Measurements from ENCODE around the gene CNDP1.

The CNDP1 gene

DNA sequence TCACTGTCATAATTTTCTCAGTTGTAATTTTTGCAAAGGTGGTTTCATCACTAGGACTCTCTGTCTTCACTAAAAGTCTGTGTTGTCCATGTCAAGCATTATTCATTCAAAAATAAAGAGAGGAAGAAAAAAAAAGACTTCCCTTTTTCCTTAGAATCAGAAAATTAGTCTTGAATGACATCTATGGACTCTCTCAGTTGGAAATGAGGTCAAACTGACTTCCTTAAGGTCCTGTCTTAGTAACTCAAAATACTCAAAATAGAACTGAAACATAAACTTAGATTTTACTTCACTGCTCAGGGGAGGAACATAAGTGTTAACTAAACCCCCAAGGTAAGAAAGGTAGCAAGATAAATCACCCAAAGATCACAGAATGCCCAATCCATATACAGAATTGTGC lies 61.1 kb downstream of the CNDP1 start:
- H3K27ac ChIP-seq, result no peak overlapping the region
- TF ChIP-seq ZFX (IDR thresholded peaks at IDR 0.05; ENCODE audit: borderline replicate concordance), result no peak
- TF ChIP-seq, protein P1, sequence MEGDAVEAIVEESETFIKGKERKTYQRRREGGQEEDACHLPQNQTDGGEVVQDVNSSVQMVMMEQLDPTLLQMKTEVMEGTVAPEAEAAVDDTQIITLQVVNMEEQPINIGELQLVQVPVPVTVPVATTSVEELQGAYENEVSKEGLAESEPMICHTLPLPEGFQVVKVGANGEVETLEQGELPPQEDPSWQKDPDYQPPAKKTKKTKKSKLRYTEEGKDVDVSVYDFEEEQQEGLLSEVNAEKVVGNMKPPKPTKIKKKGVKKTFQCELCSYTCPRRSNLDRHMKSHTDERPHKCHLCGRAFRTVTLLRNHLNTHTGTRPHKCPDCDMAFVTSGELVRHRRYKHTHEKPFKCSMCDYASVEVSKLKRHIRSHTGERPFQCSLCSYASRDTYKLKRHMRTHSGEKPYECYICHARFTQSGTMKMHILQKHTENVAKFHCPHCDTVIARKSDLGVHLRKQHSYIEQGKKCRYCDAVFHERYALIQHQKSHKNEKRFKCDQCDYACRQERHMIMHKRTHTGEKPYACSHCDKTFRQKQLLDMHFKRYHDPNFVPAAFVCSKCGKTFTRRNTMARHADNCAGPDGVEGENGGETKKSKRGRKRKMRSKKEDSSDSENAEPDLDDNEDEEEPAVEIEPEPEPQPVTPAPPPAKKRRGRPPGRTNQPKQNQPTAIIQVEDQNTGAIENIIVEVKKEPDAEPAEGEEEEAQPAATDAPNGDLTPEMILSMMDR (IDR thresholded peaks at IDR 0.05), result no peak

DNA sequence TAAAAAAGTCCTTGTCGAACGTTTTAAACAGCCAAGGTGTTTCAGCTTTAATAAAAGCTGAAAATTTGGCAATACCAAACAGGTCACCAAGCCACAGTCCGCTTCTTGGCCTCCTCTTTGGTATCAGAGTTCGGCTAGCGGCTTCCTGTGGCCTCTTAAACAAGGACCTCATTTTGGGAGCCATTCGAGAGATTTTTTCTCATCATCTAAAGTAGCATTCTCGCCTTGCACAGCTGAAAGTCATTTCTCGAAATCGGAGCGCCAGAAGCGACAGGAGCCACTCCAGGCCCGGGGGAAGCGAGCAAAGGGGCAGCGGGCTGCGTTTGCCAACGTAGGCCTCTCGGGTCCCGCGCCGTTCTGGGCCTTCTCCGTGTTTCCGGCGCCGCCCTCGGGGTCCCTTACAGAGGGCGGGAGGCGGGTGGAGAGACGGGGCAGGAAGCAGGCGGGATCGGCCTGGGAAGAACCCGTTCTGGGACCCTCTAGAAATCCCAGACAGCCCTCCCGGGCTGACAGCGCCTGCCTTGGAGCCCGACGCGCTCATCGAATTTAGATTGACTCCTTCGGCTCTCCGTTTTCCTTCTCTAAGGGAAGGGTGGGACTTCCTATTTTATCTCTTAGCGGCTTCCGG lies 62.8 kb downstream of the CNDP1 start:
- peak overlapping the region; percentile 88 for H3K27ac ChIP-seq
- peak; percentile 88; the same call in 1 of the 2 replicates for TF ChIP-seq ZFX (IDR thresholded peaks at IDR 0.05; ENCODE audit: borderline replicate concordance)
- TF ChIP-seq, protein P1 (IDR thresholded peaks at IDR 0.05), result no peak

DNA sequence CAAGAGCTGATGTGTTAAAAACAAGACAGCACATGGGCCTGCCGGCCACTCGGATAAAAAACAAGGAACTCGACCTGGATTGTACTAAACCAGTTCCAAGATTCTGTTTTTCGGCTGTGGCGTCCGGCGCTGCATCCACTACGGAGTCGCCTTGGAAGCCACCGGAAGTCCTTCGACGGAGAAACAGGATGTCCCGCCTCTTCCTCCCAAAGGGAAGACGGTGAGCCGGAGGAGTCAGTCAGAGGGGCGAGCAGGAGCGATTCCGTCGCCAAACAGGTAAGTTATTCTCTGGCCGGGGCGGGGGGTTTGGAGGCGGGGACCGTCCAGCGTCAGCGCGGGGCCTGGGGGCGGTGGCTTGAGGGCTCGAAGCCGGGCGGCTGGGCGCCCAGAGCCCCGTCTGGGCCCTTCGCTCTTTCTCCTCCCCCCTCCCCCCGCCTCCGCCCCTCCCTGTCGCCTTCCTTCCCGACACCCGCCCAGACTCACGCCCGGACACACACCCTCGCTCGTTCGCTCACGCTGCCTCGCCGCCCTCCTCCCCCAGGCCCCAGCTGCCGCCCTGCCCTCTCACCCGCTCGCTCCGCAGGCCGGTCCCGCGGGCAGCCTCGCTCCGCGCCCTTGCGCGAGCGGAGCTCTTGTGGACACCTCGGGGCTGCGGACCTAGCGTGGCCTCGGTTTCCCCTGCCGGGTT lies 63.5 kb downstream of the CNDP1 start, which contains the start of gene ZNF407:
Gene ZNF407 (plus strand): TSS at position 209 of the 688 bp plus-strand sequence. CDS start 33,150 bp downstream, outside the sequence.
- H3K27ac ChIP-seq, result peak within 1 kb of the TSS; percentile 88
- TF ChIP-seq, protein P1 (IDR thresholded peaks at IDR 0.05), result no peak
- TF ChIP-seq ZFX (IDR thresholded peaks at IDR 0.05; ENCODE audit: borderline replicate concordance), result no peak

DNA sequence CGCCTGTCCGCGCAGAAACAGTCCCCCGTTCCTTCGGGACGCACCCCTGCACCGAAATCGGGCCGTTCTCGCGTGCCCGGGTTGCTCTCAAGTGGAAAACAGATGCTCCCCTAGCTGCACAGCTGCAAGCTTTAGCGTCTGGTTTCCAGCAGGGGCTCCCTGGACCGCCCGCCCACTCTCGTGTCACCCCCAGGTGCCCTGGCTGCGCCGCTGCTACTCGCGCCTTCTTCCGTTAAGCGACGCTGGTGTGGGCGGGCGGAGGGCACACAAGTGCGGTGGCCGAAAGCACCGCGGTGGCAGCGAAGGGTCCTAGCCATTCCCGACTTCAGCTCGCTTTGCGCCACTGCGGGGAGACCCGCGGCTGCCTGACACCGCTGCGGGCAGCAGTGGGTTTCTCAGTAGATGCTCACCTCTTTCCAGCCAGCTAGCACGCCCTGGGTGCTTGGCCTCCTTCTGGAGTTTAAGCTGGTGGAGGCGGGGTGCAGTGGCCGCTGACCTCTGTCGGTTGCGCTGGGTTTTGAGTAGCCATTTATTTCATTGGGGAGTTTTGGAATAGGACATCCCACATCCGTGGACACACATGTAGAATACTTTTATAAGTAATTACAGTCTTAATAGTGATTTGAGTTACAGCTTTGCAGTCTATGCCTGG lies 64.2 kb downstream of the CNDP1 start:
- peak overlapping the region; percentile 88 for H3K27ac ChIP-seq
- TF ChIP-seq ZFX (IDR thresholded peaks at IDR 0.05; ENCODE audit: borderline replicate concordance), result no peak
- TF ChIP-seq, protein P1 (IDR thresholded peaks at IDR 0.05), result peak; percentile 21

DNA sequence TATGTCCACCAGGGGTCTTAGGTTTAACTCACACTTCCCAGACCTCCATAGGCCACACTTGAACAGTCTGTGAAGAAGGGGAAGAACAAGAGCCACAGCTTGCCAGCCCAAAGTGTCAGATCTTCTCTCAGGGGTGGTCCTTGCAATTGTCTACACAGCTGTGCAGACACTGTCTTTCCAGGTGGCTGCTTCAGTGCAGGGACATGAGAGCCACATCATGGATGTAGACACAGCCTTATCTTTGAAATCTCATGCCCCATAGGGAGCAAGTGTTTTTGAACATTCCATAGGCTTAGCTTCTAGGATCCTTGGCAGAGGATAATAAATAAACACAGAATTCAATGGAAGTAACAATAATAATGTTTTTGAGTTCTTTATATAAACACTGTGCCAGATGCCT lies 70.1 kb downstream of the CNDP1 start:
- TF ChIP-seq, protein P1 (IDR thresholded peaks at IDR 0.05), result no peak
- no peak for TF ChIP-seq ZFX (IDR thresholded peaks at IDR 0.05; ENCODE audit: borderline replicate concordance)
- no peak overlapping the region for H3K27ac ChIP-seq

DNA sequence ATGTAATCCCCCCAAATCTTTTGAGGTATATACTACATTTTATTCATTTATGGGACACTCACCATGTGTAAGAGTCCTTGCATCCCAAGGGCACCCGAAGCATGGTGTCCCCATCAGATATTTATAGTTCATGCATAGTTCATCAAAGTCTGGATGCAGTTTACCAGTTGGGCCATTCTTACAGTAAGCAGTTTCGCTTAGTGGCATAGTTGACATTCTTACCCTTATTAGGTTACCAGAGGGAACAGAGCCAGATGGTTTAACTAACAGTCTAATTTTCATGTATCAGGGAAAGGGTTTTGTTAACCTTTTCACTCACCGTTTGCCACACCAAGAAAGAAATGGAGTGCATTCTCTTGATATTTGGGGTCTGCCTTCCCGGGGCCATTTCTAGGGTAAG lies 70.5 kb downstream of the CNDP1 start:
- TF ChIP-seq ZFX (IDR thresholded peaks at IDR 0.05; ENCODE audit: borderline replicate concordance), result no peak
- TF ChIP-seq, protein P1 (IDR thresholded peaks at IDR 0.05), result no peak
- no peak overlapping the region for H3K27ac ChIP-seq

DNA sequence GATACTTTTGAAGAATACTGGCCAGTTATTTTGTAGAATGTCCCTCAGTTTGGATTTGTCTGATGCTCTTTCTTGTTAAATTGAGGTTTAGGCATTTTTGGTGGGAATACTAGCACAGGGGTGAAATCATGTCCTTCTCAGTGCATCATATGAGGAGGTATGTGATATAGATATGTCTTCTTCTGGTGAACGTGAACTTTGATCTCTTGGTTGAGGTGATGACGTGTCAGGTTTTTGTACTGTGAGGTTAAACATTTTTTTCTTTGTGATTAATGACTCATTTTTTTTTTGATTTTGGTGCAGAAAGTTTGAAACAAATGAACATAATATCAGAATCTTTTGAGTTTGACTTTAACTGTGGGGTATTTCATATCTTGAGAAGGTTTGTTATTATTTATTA lies 74.4 kb downstream of the CNDP1 start:
- no peak for TF ChIP-seq ZFX (IDR thresholded peaks at IDR 0.05; ENCODE audit: borderline replicate concordance)
- TF ChIP-seq, protein P1 (IDR thresholded peaks at IDR 0.05), result no peak
- H3K27ac ChIP-seq, result no peak overlapping the region

Measured in 22Rv1 (cell line).